K562 (cell line): ENCODE data around the gene DBI. TPM values are rescaled to one million over a fixed set of nuclear protein-coding genes. Genes with fewer than 3 reads are reported as not detected.
"Not testable (repeated sequence)": the region's sequence is repeated elsewhere in the genome, so short reads cannot be mapped to it uniquely, and the experiment has no call there.

Experiments
- ATAC-seq: fragments of 200-7000 bp; cut with Tn5 transposase; 3 replicates; pipeline ENCODE4 v1.9.1; 2020; ENCODE audit warnings: moderate library complexity
- BruUV-seq: library from RNA; stranded (reverse); fragments of 400-500 nt; replicated peaks from 2 replicates; lab custom pipeline; 2021; lab: Mats Ljungman, UMichigan
- CTCF ChIA-PET: fragments of 300-600 bp; formaldehyde crosslinking; extraction: SDS; loops from one replicate; lab custom pipeline; 2021; ENCODE audit warnings: low intra/inter-chr PET ratio; lab: Yijun Ruan, JAX
- POLR2A ChIA-PET: fragments of 300-600, 350-650 bp; sonication (Branson Sonifier 250); formaldehyde crosslinking; extraction: SDS; loops from one replicate; lab custom pipeline; 2021; ENCODE audit warnings: antibody characterized with exemption, inconsistent platforms; lab: Yijun Ruan, JAX
- DNase-seq, 4 experiments: peaks; one replicate each; pipeline versions ENCODE4 v3.0.0 to v3.0.0-alpha.2; 2011 to 2018; ENCODE audit warnings: low spot score in 3 of 4, mixed read lengths in 3 of 4; ENCODE audit errors: extremely low read depth in 1 of 4
- FAIRE-seq: peaks from 2 replicates; lab custom pipeline; 2011; peaks lifted over from hg19 to GRCh38; lab: Jason Lieb, UNC
- H2AFZ ChIP-seq: 2 replicates; pipeline ENCODE4 v1.6.0; 2011; ENCODE audit warnings: low read depth, low read length, control low read depth, inconsistent platforms
- H3K27ac ChIP-seq: fragments of 200-600 bp; 3 replicates; pipeline ENCODE4 v1.8.0; 2011; ENCODE audit warnings: low read depth, mild to moderate bottlenecking, control low read depth, inconsistent platforms, low read length, moderate library complexity, mixed read lengths; ENCODE audit errors: extremely low read depth
- H3K27me3 ChIP-seq, 2 experiments: fragments of 300-600 bp in 1 of 2; 2 replicates in 1 of 2; 3 replicates in 1 of 2; pipeline versions ENCODE4 v1.6.0 to v1.8.0; 2011; ENCODE audit warnings: inconsistent platforms in 2 of 2, low read length in 2 of 2, mild to moderate bottlenecking in 1 of 2, mixed read lengths in 1 of 2, moderate library complexity in 1 of 2; ENCODE audit not compliant: control insufficient read depth in 2 of 2, insufficient read depth in 2 of 2
- H3K36me3 ChIP-seq: fragments of 300-600 bp; 3 replicates; pipeline ENCODE4 v1.8.0; 2011; ENCODE audit warnings: mild to moderate bottlenecking, low read length, inconsistent platforms; ENCODE audit not compliant: control insufficient read depth, insufficient read depth
- H3K4me1 ChIP-seq, 2 experiments: fragments of 200-600 bp in 1 of 2; replicated peaks in 1 of 2; 2 replicates in 1 of 2; 3 replicates in 1 of 2; pipeline versions ENCODE4 v1.5.1 to v1.8.0; 2011; ENCODE audit warnings: inconsistent platforms in 2 of 2, low read length in 2 of 2, mild to moderate bottlenecking in 1 of 2, mixed read lengths in 1 of 2, moderate library complexity in 1 of 2; ENCODE audit not compliant: control insufficient read depth in 2 of 2, insufficient read depth in 2 of 2
- H3K4me2 ChIP-seq: 2 replicates; pipeline ENCODE4 v1.6.1; 2011; ENCODE audit warnings: low read length, control low read depth, inconsistent platforms, mixed read lengths; ENCODE audit not compliant: insufficient read depth
- H3K4me3 ChIP-seq: fragments of 200-600 bp; sonication (generic), shearing (Covaris generic); 2 replicates; pipeline ENCODE4 v1.5.1; 2016; ENCODE audit warnings: control low read depth, inconsistent platforms
- H3K79me2 ChIP-seq: fragments of 200-600 bp; 3 replicates; pipeline ENCODE4 v1.8.0; 2011; ENCODE audit warnings: low read length, inconsistent platforms; ENCODE audit not compliant: control insufficient read depth, insufficient read depth
- H3K9ac ChIP-seq, 2 experiments: 2 replicates each; pipeline versions ENCODE4 v1.6.0 to v1.6.1; 2011; ENCODE audit warnings: low read depth in 2 of 2, low read length in 2 of 2, control low read depth in 1 of 2, inconsistent platforms in 1 of 2, mild to moderate bottlenecking in 1 of 2, mixed read lengths in 1 of 2; ENCODE audit not compliant: insufficient read depth in 1 of 2
- H3K9me1 ChIP-seq: one replicate; pipeline ENCODE4 v1.6.0; 2011; ENCODE audit warnings: inconsistent platforms, mild to moderate bottlenecking, low read length, moderate library complexity; ENCODE audit not compliant: control insufficient read depth, insufficient read depth
- H3K9me3 ChIP-seq: replicated peaks from 2 replicates; pipeline ENCODE4 v1.5.1; 2011; ENCODE audit warnings: low read depth, low read length, inconsistent platforms; ENCODE audit not compliant: control insufficient read depth, insufficient read depth
- H4K20me1 ChIP-seq: replicated peaks from 2 replicates; pipeline ENCODE4 v1.6.1; 2011; ENCODE audit warnings: low read length, inconsistent platforms, mixed read lengths; ENCODE audit not compliant: control insufficient read depth, insufficient read depth
- TRIM28 ChIP-seq: fragments of 450-650 bp; IDR thresholded peaks from 2 replicates; pipeline ENCODE4 v1.6.1; 2017
- ZNF445 ChIP-seq: fragments of 250-450 bp; sonication (Bioruptor Pico); IDR thresholded peaks from 2 replicates; pipeline ENCODE4 v1.4.0; 2020; ENCODE audit warnings: low read depth, mild to moderate bottlenecking, moderate library complexity
- WGBS: fragments of 100-300 bp; shearing (Covaris generic); methylation state at CpG from one replicate; pipeline ENCODE4 v1.1.6; 2016; ENCODE audit warnings: low coverage, mixed read lengths; ENCODE audit not compliant: insufficient coverage; ENCODE audit errors: missing lambda C conversion rate; 5-methylcytosine and 5-hydroxymethylcytosine counted together
- in situ Hi-C: fragments of 300-500 bp; cut with MboI; formaldehyde crosslinking; loops from 4 replicates; pipeline ENCODE4 v1.15.0; 2018; ENCODE audit warnings: inconsistent platforms, mixed read lengths
- intact Hi-C: fragments of 100-400 bp; cut with micrococcal nuclease; formaldehyde crosslinking; loops from 2 replicates; pipeline ENCODE4 v1.14.2; 2022
- polyA plus RNA-seq, 8 experiments: library from polyadenylated mRNA; depleted of rRNA in 4 of 8; stranded (reverse) in 5 of 8; unstranded in 3 of 8; fragments of >200 nt; fragmentation: Nextera tagmentation in 2 of 8; fragmentation: Illumina TruSeq in 1 of 8; extraction: Ambion mirVana in 2 of 8; extraction: Trizol in 1 of 8; gene quantifications; 2 replicates each; pipeline versions ENCODE4 v1.2.1 to v1.2.3, GENCODE V29; 2011 to 2014; ENCODE audit warnings: inconsistent platforms in 1 of 8, missing spikeins in 1 of 8
- total RNA-seq, 7 experiments: library from RNA; depleted of rRNA in 6 of 7; stranded (reverse); fragments of >200 nt in 6 of 7; fragmentation: Illumina TruSeq in 2 of 7; extraction: Trizol in 2 of 7; gene quantifications; 2 replicates each; pipeline versions ENCODE4 v1.2.1 to v1.2.3, GENCODE V29; 2011 to 2021; ENCODE audit warnings: low replicate concordance in 1 of 7

DBI gene
- total and polyA plus RNA-seq, 9 of the 15 experiments (the other 6 are each of a cell fraction or from before 2014, with no cell fraction given) = 55.8 to 443 (median 194) TPM

GRCh38 chr2:119373907-119374745, 7.3 kb downstream of the DBI start:
- CTCF ChIA-PET, H3K27me3 ChIP-seq, POLR2A ChIA-PET, DNase-seq, H3K9ac ChIP-seq, H2AFZ ChIP-seq, H3K79me2 ChIP-seq, in situ Hi-C loops, FAIRE-seq, H4K20me1 ChIP-seq, H3K9me1 ChIP-seq, ATAC-seq, H3K9me3 ChIP-seq, H3K4me3 ChIP-seq, BruUV-seq, H3K4me1 ChIP-seq, H3K27ac ChIP-seq, intact Hi-C loops, H3K4me2 ChIP-seq: not testable (repeated sequence)
- TF ChIP-seq ZNF445 (CRISPR knock-in tag) (peak; percentile 91), TRIM28 (peak; percentile 34; the same call in 1 of the 2 replicates)
- H3K36me3 ChIP-seq = peaks cover 34% of the 10 kb centered on the region; the same call in 1 of the 3 replicates
- 63% methylated on average over 5 of the region's 5 CpGs for WGBS

GRCh38 chr2:119376406-119376805, 9.6 kb downstream of the DBI start:
- ATAC-seq, H3K4me3 ChIP-seq, H3K9me1 ChIP-seq, H3K27ac ChIP-seq, in situ Hi-C loops, H3K79me2 ChIP-seq, H3K27me3 ChIP-seq, FAIRE-seq, H2AFZ ChIP-seq, BruUV-seq, H4K20me1 ChIP-seq, POLR2A ChIA-PET, H3K4me1 ChIP-seq, H3K9me3 ChIP-seq, CTCF ChIA-PET, H3K9ac ChIP-seq, intact Hi-C loops, H3K4me2 ChIP-seq, DNase-seq: not testable (repeated sequence)
- WGBS = 14% methylated on average over 6 of the region's 6 CpGs
- peaks cover 16% of the 10 kb centered on the region; the same call in 1 of the 3 replicates for H3K36me3 ChIP-seq
